Endothelial cell (in vitro differentiated cells): Measurements from ENCODE around the gene PES1. TPM values are rescaled to one million over a fixed set of nuclear protein-coding genes. Genes with fewer than 3 reads are reported as not detected.

Experiments used
- DNase-seq: peaks from one replicate; pipeline ENCODE4 v3.0.0; 2021; ENCODE audit warnings: low spot score
- H3K27ac Mint-ChIP-seq: one replicate; pipeline ENCODE4 v1.8.0; 2021; ENCODE audit warnings: mixed read lengths, inconsistent platforms; ENCODE audit not compliant: unreplicated experiment
- H3K27me3 Mint-ChIP-seq: one replicate; pipeline ENCODE4 v1.8.0; 2021; ENCODE audit warnings: mild to moderate bottlenecking, moderate library complexity, mixed read lengths, inconsistent platforms; ENCODE audit not compliant: unreplicated experiment
- H3K36me3 Mint-ChIP-seq: one replicate; pipeline ENCODE4 v1.8.0; 2021; ENCODE audit warnings: mild to moderate bottlenecking, low read depth, mixed read lengths, inconsistent platforms; ENCODE audit not compliant: unreplicated experiment
- H3K4me1 Mint-ChIP-seq: one replicate; pipeline ENCODE4 v1.8.0; 2021; ENCODE audit warnings: mild to moderate bottlenecking, mixed read lengths, inconsistent platforms; ENCODE audit not compliant: unreplicated experiment
- H3K4me3 Mint-ChIP-seq: one replicate; pipeline ENCODE4 v1.8.0; 2021; ENCODE audit warnings: mild to moderate bottlenecking, mixed read lengths, inconsistent platforms; ENCODE audit not compliant: unreplicated experiment
- H3K9me3 Mint-ChIP-seq: one replicate; pipeline ENCODE4 v1.8.0; 2021; ENCODE audit warnings: mixed read lengths, inconsistent platforms; ENCODE audit not compliant: unreplicated experiment
- CTCF ChIP-seq: fragments of 200-600 bp; sonication (generic); IDR thresholded peaks from one replicate; pipeline ENCODE4 v1.5.0; 2021; ENCODE audit warnings: antibody characterized with exemption; ENCODE audit not compliant: unreplicated experiment
- total RNA-seq: library from RNA; stranded (reverse); fragmentation: NEBNext Ultra II Directional; extraction: Animal tissue kit (Norgen Biotek cat#: 25700); gene quantifications from one replicate; pipeline ENCODE4 v1.2.1, GENCODE V29; 2021; ENCODE audit not compliant: unreplicated experiment

Gene PES1
- total RNA-seq, 1 donor from 2014 or later: 84.0 TPM

GRCh38 chr22:30584441-30584840 is 7.3 kb downstream of the PES1 start:
- no peak overlapping the region for H3K4me3 Mint-ChIP-seq
- DNase-seq: no peak
- H3K9me3 Mint-ChIP-seq: no peaks in the 10 kb centered on the region
- peaks cover 4% of the 10 kb centered on the region for H3K27me3 Mint-ChIP-seq
- peaks cover 16% of the 10 kb centered on the region for H3K4me1 Mint-ChIP-seq
- peaks cover 38% of the 10 kb centered on the region for H3K36me3 Mint-ChIP-seq
- no peak for TF ChIP-seq CTCF
- no peak overlapping the region for H3K27ac Mint-ChIP-seq

GRCh38 chr22:30582788-30583545 is 8.7 kb downstream of the PES1 start:
- peak; percentile 55 for DNase-seq
- H3K27ac Mint-ChIP-seq: peak overlapping the region; percentile 89

GRCh38 chr22:30582051-30582450 is 9.7 kb downstream of the PES1 start:
- peak overlapping the region; percentile 89 for H3K27ac Mint-ChIP-seq
- TF ChIP-seq CTCF: no peak
- peaks cover 39% of the 10 kb centered on the region for H3K36me3 Mint-ChIP-seq
- DNase-seq: no peak
- H3K4me3 Mint-ChIP-seq: no peak overlapping the region
- H3K9me3 Mint-ChIP-seq: no peaks in the 10 kb centered on the region
- peaks cover 19% of the 10 kb centered on the region for H3K4me1 Mint-ChIP-seq
- peaks cover 3% of the 10 kb centered on the region for H3K27me3 Mint-ChIP-seq

More at GRCh38 chr22:30582788-30583545, 8.7 kb downstream of the PES1 start:
- peaks cover 19% of the 10 kb centered on the region for H3K4me1 Mint-ChIP-seq
- H3K9me3 Mint-ChIP-seq: no peaks in the 10 kb centered on the region
- H3K4me3 Mint-ChIP-seq: no peak overlapping the region
- peaks cover 2% of the 10 kb centered on the region for H3K27me3 Mint-ChIP-seq
- H3K36me3 Mint-ChIP-seq: peaks cover 42% of the 10 kb centered on the region
- TF ChIP-seq CTCF: no peak

GRCh38 chr22:30580896-30581295 is 10.8 kb downstream of the PES1 start:
- Mint-ChIP-seq H3K27me3 (peaks cover 3% of the 10 kb centered on the region), H3K27ac (no peak overlapping the region), H3K4me3 (no peak overlapping the region), H3K4me1 (peaks cover 19% of the 10 kb centered on the region), H3K36me3 (peaks cover 36% of the 10 kb centered on the region), H3K9me3 (no peaks in the 10 kb centered on the region)
- no peak for DNase-seq
- no peak for TF ChIP-seq CTCF

- H3K9me3 Mint-ChIP-seq: no peaks in the 10 kb centered on the region
- H3K36me3 Mint-ChIP-seq: peaks cover 30% of the 10 kb centered on the region
- DNase-seq: no peak
Measured at GRCh38 chr22:30578481-30578880, 13.2 kb downstream of the PES1 start.

More at GRCh38 chr22:30578481-30578880, 13.2 kb downstream of the PES1 start:
- Mint-ChIP-seq H3K4me1 (peaks cover 14% of the 10 kb centered on the region), H3K27me3 (peaks cover 8% of the 10 kb centered on the region), H3K27ac (no peak overlapping the region), H3K4me3 (peak overlapping the region; percentile 37)
- no peak for TF ChIP-seq CTCF
